ENCODE results near the gene COL21A1. TPM values are rescaled to one million over a fixed set of nuclear protein-coding genes. Genes with fewer than 3 reads are reported as not detected.

COL21A1 gene
- total and polyA plus RNA-seq, 4 donors = 1.6 to 105 (median 6.3) TPM

GRCh38 chr6:56144538-56145324, 102.6 kb downstream of the COL21A1 start:
- H3K27ac ChIP-seq (ENCODE audit: low read depth in 1 of 2, low read length in 1 of 2) = no peak overlapping the region
- no peak for TF ChIP-seq CTCF (IDR thresholded peaks at IDR 0.05; ENCODE audit: control extremely low read depth, extremely low read depth)
- WGBS, 2 donors = 86 to 88% methylated on average over 4 of the region's 4 CpGs
- DNase-seq (no peak), ATAC-seq (ENCODE audit: insufficient read depth, low FRiP score) (no peak)
- H3K9me3 ChIP-seq (ENCODE audit: control insufficient read depth in 4 of 4, insufficient read depth in 3 of 4, low read length in 3 of 4) = peaks cover 0 to 3% (median 0%) of the 10 kb centered on the region in 4 donors
- no peak overlapping the region for H3K9ac ChIP-seq (ENCODE audit: insufficient read depth in 1 of 2, low read length in 2 of 2)
- H3K36me3 ChIP-seq (ENCODE audit: control insufficient read depth in 4 of 4, insufficient read depth in 4 of 4, low read length in 4 of 4) = peaks cover 0 to 33% (median 9%) of the 10 kb centered on the region in 4 donors
- no peaks in the 10 kb centered on the region for H3K27me3 ChIP-seq (ENCODE audit: control insufficient read depth in 3 of 3, insufficient read depth in 3 of 3, low read length in 2 of 3)
- no peak overlapping the region for H3K4me3 ChIP-seq
- peaks cover 0 to 5% (median 0%) of the 10 kb centered on the region in 5 donors for H3K4me1 ChIP-seq (ENCODE audit: control insufficient read depth in 5 of 5, insufficient read depth in 5 of 5, low read length in 5 of 5)

- Histone ChIP-seq H3K4me3 (no peak overlapping the region), H3K27me3 (ENCODE audit: control insufficient read depth in 3 of 3, insufficient read depth in 3 of 3, low read length in 2 of 3) (no peaks in the 10 kb centered on the region), H3K4me1 (ENCODE audit: control insufficient read depth in 5 of 5, insufficient read depth in 5 of 5, low read length in 5 of 5) (peaks cover 0 to 4% (median 0%) of the 10 kb centered on the region in 5 donors), H3K27ac (ENCODE audit: low read depth in 1 of 2, low read length in 1 of 2) (no peak overlapping the region), H3K9me3 (ENCODE audit: control insufficient read depth in 4 of 4, insufficient read depth in 3 of 4, low read length in 3 of 4) (peaks cover 0 to 3% (median 0%) of the 10 kb centered on the region in 4 donors), H3K36me3 (ENCODE audit: control insufficient read depth in 4 of 4, insufficient read depth in 4 of 4, low read length in 4 of 4) (peaks cover 0 to 36% (median 11%) of the 10 kb centered on the region in 4 donors), H3K9ac (ENCODE audit: insufficient read depth in 1 of 2, low read length in 2 of 2) (no peak overlapping the region)
- ATAC-seq (ENCODE audit: insufficient read depth, low FRiP score) (no peak), DNase-seq (no peak)
- WGBS, 2 donors = 68 to 78% methylated on average over 2 of the region's 2 CpGs
- no peak for TF ChIP-seq CTCF (IDR thresholded peaks at IDR 0.05; ENCODE audit: control extremely low read depth, extremely low read depth)
Measured at GRCh38 chr6:56143796-56144195, 103.6 kb downstream of the COL21A1 start.

GRCh38 chr6:56140090-56140489, 107.3 kb downstream of the COL21A1 start:
- no peak for ATAC-seq (ENCODE audit: insufficient read depth, low FRiP score)

More at GRCh38 chr6:56140090-56140489, 107.3 kb downstream of the COL21A1 start:
- Histone ChIP-seq H3K27ac (ENCODE audit: low read depth in 1 of 2, low read length in 1 of 2) (no peak overlapping the region), H3K36me3 (ENCODE audit: control insufficient read depth in 4 of 4, insufficient read depth in 4 of 4, low read length in 4 of 4) (peaks cover 0 to 34% (median 14%) of the 10 kb centered on the region in 4 donors), H3K4me1 (ENCODE audit: control insufficient read depth in 5 of 5, insufficient read depth in 5 of 5, low read length in 5 of 5) (no peaks in the 10 kb centered on the region), H3K9me3 (ENCODE audit: control insufficient read depth in 4 of 4, insufficient read depth in 3 of 4, low read length in 3 of 4) (peaks cover 0 to 3% (median 0%) of the 10 kb centered on the region in 4 donors), H3K27me3 (ENCODE audit: control insufficient read depth in 3 of 3, insufficient read depth in 3 of 3, low read length in 2 of 3) (no peaks in the 10 kb centered on the region), H3K4me3 (no peak overlapping the region), H3K9ac (ENCODE audit: insufficient read depth in 1 of 2, low read length in 2 of 2) (no peak overlapping the region)
- no peak for DNase-seq
- no peak for TF ChIP-seq CTCF (IDR thresholded peaks at IDR 0.05; ENCODE audit: control extremely low read depth, extremely low read depth)

Data from lung (tissue), 12 donors.